Neural cell (in vitro differentiated cells): ENCODE measurements around the gene RITA1. TPM values are rescaled to one million over a fixed set of nuclear protein-coding genes. Genes with fewer than 3 reads are reported as not detected.

Experiments used
- H2AFZ ChIP-seq: fragments of 200-600, 300-800 bp; sonication (generic), shearing (Covaris generic); 2 replicates; pipeline ENCODE4 v1.6.0; 2014; ENCODE audit warnings: low read depth, mild to moderate bottlenecking, antibody characterized with exemption, low read length, moderate library complexity
- H3F3A ChIP-seq: fragments of 200-600 bp; shearing (Covaris generic); 2 replicates; pipeline ENCODE4 v1.6.1; 2016; ENCODE audit warnings: mild to moderate bottlenecking, moderate library complexity, mixed read lengths, antibody characterized with exemption, low read length; ENCODE audit not compliant: insufficient read depth, poor library complexity, severe bottlenecking
- H3K27ac ChIP-seq: fragments of 200-600, 300-800 bp; sonication (generic), shearing (Covaris generic); 2 replicates; pipeline ENCODE4 v1.5.1; 2014; ENCODE audit warnings: mild to moderate bottlenecking, low read length, moderate library complexity
- H3K27me3 ChIP-seq: fragments of 300-800, 200-600 bp; sonication (generic), shearing (Covaris generic); 2 replicates; pipeline ENCODE4 v1.6.0; 2014; ENCODE audit warnings: mild to moderate bottlenecking, low read depth, low read length, moderate library complexity; ENCODE audit not compliant: insufficient read depth
- H3K36me3 ChIP-seq: fragments of 300-800, 200-600 bp; sonication (generic), shearing (Covaris generic); 2 replicates; pipeline ENCODE4 v1.5.1; 2014; ENCODE audit warnings: mild to moderate bottlenecking, antibody characterized with exemption, low read length, moderate library complexity; ENCODE audit not compliant: insufficient read depth
- H3K4me2 ChIP-seq: fragments of 300-800, 200-600 bp; sonication (generic), shearing (Covaris generic); 2 replicates; pipeline ENCODE4 v1.6.0; 2014; ENCODE audit warnings: mild to moderate bottlenecking, low read length
- H3K4me3 ChIP-seq: fragments of 300-800, 200-600 bp; sonication (generic), shearing (Covaris generic); 2 replicates; pipeline ENCODE4 v1.5.1; 2014; ENCODE audit warnings: mild to moderate bottlenecking, low read length, moderate library complexity
- H3K79me2 ChIP-seq: fragments of 200-600 bp; shearing (Covaris generic); replicated peaks from 2 replicates; pipeline ENCODE4 v1.6.0; 2014; ENCODE audit warnings: mild to moderate bottlenecking, low read length, moderate library complexity; ENCODE audit not compliant: insufficient read depth
- H3K9ac ChIP-seq: fragments of 300-800, 200-600 bp; sonication (generic), shearing (Covaris generic); 2 replicates; pipeline ENCODE4 v1.6.1; 2016; ENCODE audit warnings: mild to moderate bottlenecking, low read length, mixed read lengths
- H3K9me2 ChIP-seq: fragments of 200-600 bp; shearing (Covaris generic); 2 replicates; pipeline ENCODE4 v1.6.1; 2016; ENCODE audit warnings: mild to moderate bottlenecking, low read length, mixed read lengths; ENCODE audit not compliant: insufficient read depth
- H3K9me3 ChIP-seq: fragments of 200-600, 300-800 bp; sonication (generic), shearing (Covaris generic); 2 replicates; pipeline ENCODE4 v1.6.1; 2016; ENCODE audit warnings: mild to moderate bottlenecking, mixed run types, low read length, moderate library complexity, mixed read lengths
- H4K20me1 ChIP-seq: fragments of 200-600 bp; shearing (Covaris generic); 2 replicates; pipeline ENCODE4 v1.6.1; 2016; ENCODE audit warnings: mild to moderate bottlenecking, mixed run types; ENCODE audit not compliant: insufficient read depth
- EP300 ChIP-seq: fragments of 450-650 bp; conservative IDR thresholded peaks from 2 replicates; pipeline ENCODE4 v1.6.1; 2014; ENCODE audit warnings: antibody characterized with exemption, mild to moderate bottlenecking, moderate library complexity; ENCODE audit not compliant: poor library complexity, severe bottlenecking
- EZH2 ChIP-seq: fragments of 200-600, 300-800 bp; shearing (Covaris generic), sonication (generic); IDR thresholded peaks from 2 replicates; pipeline ENCODE4 v1.6.1; 2014; ENCODE audit warnings: antibody characterized with exemption, low read length, borderline replicate concordance, mild to moderate bottlenecking; ENCODE audit not compliant: insufficient read depth, poor library complexity, severe bottlenecking
- MXI1 ChIP-seq: fragments of 450-650 bp; conservative IDR thresholded peaks from 2 replicates; pipeline ENCODE4 v1.6.1; 2014; ENCODE audit warnings: antibody characterized with exemption, mild to moderate bottlenecking; ENCODE audit not compliant: poor library complexity, severe bottlenecking
- POLR2AphosphoS5 ChIP-seq: IDR thresholded peaks from 2 replicates; pipeline ENCODE4 v1.6.1; 2012
- RAD21 ChIP-seq: fragments of 450-650 bp; conservative IDR thresholded peaks from 2 replicates; pipeline ENCODE4 v1.6.1; 2014; ENCODE audit warnings: antibody characterized with exemption, mild to moderate bottlenecking, moderate library complexity
- SMC3 ChIP-seq: fragments of 450-650 bp; conservative IDR thresholded peaks from 2 replicates; pipeline ENCODE4 v1.6.1; 2014; ENCODE audit warnings: antibody characterized with exemption, mild to moderate bottlenecking, moderate library complexity; ENCODE audit not compliant: poor library complexity
- TAF1 ChIP-seq: IDR thresholded peaks from 2 replicates; pipeline ENCODE4 v1.6.1; 2012; ENCODE audit warnings: low read depth
- polyA plus RNA-seq: library from polyadenylated mRNA; depleted of rRNA; stranded (reverse); fragments of >200 nt; gene quantifications from 2 replicates; pipeline ENCODE4 v1.2.3, GENCODE V29; 2014
- TF ChIP-seq, protein P1 (sequence below): IDR thresholded peaks from 2 replicates; pipeline ENCODE4 v1.6.1; 2012; ENCODE audit warnings: borderline replicate concordance
- TF ChIP-seq, protein P2 (sequence below): fragments of 450-650 bp; IDR thresholded peaks from 2 replicates; pipeline ENCODE4 v1.5.1; 2014; ENCODE audit warnings: antibody characterized with exemption, mild to moderate bottlenecking, moderate library complexity; ENCODE audit not compliant: poor library complexity, severe bottlenecking

RITA1 gene
- polyA plus RNA-seq, 1 donor from 2014 or later: 23.3 TPM

DNA sequence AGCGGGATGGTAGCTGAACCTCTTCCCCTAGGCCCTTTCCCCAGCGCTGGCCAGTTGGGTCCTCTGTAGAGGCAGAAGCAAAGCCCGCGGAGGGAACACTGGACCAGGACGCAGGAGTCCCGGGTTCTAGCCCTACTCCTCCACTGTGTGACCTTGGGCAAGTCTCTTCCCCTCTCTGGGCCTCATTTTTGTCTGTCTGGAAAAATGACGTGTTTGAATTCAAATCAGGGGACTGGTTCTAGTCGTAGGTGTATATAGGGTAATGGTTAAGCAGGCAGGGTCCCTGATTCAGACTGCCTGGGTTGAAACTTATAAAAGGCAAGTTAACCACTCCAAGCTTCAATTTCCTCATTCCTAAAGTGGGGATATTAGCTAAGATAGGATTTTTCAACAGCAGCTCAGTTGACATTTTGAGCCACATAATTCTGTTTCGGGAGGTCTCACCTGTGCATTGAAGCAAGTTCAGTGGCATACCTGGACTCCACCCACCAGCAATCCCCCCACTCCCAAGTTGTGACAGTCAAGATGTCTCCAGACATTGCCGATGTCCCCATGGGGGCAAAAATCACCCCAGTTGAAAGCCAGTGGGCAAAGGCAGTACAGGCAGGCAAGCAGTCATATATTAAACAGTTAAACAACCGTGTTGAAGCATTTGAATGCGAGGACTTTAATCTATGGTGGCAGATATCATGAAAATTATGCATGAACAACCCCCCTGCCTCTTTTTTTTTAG, 36.6 kb downstream of the RITA1 start:
- no peaks in the 10 kb centered on the region for H3F3A ChIP-seq
- H3K9me3 ChIP-seq: no peaks in the 10 kb centered on the region
- H2AFZ ChIP-seq: no peak overlapping the region
- peak overlapping the region; percentile 74 for H3K4me3 ChIP-seq
- no peaks in the 10 kb centered on the region for H3K9me2 ChIP-seq
- H3K27ac ChIP-seq: no peak overlapping the region
- no peaks in the 10 kb centered on the region for H3K36me3 ChIP-seq
- H3K79me2 ChIP-seq: no peaks in the 10 kb centered on the region
- no peaks in the 10 kb centered on the region for H4K20me1 ChIP-seq
- TF ChIP-seq POLR2AphosphoS5 (no peak), EZH2 (no peak), MXI1 (no peak)
- H3K4me2 ChIP-seq: peak overlapping the region; percentile 51
- peak overlapping the region; percentile 65 for H3K9ac ChIP-seq
- no peaks in the 10 kb centered on the region for H3K27me3 ChIP-seq

DNA sequence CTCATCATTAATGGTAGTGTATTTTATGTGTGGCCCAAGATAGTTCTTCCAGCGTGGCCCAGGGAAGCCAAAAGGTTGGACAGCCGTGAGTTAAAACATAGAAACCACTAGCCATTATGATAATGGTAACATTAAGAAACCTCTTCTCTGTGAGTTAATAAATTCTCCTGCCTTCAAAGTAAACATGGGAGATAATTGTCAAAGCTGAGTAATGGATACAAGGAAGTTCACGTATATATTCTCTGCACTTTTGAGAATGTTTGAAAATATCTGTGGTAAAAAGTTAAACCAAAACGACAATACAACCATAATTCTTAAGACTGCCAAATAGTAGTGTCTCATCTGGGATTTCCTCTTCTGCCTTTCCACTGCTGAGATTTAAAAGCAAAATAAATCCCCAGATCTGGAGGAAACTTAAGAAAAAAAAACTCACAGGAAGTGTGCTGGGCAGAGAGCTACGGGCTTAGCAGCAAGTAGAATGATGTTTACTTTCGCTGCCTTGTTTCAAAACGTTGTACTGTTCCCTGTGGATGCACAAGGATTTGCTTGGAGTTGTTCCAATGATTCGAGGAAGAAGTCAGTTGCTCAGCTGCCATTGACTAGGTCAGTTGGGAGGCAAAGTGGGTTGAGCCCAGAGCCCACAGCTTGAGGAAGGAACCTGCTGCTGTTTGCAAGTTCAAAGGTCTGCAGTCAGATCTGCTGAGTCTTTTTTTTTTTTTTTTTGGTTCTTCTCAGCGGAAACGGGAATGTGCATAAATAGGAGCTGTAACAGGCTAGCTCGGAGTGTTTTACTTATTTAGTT, 37.4 kb downstream of the RITA1 start:
- Histone ChIP-seq H4K20me1 (no peaks in the 10 kb centered on the region), H3K4me2 (no peak overlapping the region), H3K4me3 (no peak overlapping the region), H3K9ac (no peak overlapping the region), H3F3A (no peaks in the 10 kb centered on the region), H3K9me2 (no peaks in the 10 kb centered on the region), H3K27ac (no peak overlapping the region), H2AFZ (no peak overlapping the region), H3K36me3 (no peaks in the 10 kb centered on the region), H3K9me3 (no peaks in the 10 kb centered on the region), H3K79me2 (no peaks in the 10 kb centered on the region), H3K27me3 (no peaks in the 10 kb centered on the region)
- TF ChIP-seq EZH2: no peak
- no peak for TF ChIP-seq MXI1

GRCh38 chr12:113224955-113225354, 39.4 kb downstream of the RITA1 start:
- H3K27me3 ChIP-seq: no peaks in the 10 kb centered on the region
- TF ChIP-seq EP300: no peak
- TF ChIP-seq POLR2AphosphoS5: no peak
- TF ChIP-seq TAF1: no peak
- TF ChIP-seq SMC3: no peak
- TF ChIP-seq EZH2: no peak
- TF ChIP-seq, protein P1, sequence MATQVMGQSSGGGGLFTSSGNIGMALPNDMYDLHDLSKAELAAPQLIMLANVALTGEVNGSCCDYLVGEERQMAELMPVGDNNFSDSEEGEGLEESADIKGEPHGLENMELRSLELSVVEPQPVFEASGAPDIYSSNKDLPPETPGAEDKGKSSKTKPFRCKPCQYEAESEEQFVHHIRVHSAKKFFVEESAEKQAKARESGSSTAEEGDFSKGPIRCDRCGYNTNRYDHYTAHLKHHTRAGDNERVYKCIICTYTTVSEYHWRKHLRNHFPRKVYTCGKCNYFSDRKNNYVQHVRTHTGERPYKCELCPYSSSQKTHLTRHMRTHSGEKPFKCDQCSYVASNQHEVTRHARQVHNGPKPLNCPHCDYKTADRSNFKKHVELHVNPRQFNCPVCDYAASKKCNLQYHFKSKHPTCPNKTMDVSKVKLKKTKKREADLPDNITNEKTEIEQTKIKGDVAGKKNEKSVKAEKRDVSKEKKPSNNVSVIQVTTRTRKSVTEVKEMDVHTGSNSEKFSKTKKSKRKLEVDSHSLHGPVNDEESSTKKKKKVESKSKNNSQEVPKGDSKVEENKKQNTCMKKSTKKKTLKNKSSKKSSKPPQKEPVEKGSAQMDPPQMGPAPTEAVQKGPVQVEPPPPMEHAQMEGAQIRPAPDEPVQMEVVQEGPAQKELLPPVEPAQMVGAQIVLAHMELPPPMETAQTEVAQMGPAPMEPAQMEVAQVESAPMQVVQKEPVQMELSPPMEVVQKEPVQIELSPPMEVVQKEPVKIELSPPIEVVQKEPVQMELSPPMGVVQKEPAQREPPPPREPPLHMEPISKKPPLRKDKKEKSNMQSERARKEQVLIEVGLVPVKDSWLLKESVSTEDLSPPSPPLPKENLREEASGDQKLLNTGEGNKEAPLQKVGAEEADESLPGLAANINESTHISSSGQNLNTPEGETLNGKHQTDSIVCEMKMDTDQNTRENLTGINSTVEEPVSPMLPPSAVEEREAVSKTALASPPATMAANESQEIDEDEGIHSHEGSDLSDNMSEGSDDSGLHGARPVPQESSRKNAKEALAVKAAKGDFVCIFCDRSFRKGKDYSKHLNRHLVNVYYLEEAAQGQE: no peak
- no peak for TF ChIP-seq RAD21
- TF ChIP-seq, protein P2, sequence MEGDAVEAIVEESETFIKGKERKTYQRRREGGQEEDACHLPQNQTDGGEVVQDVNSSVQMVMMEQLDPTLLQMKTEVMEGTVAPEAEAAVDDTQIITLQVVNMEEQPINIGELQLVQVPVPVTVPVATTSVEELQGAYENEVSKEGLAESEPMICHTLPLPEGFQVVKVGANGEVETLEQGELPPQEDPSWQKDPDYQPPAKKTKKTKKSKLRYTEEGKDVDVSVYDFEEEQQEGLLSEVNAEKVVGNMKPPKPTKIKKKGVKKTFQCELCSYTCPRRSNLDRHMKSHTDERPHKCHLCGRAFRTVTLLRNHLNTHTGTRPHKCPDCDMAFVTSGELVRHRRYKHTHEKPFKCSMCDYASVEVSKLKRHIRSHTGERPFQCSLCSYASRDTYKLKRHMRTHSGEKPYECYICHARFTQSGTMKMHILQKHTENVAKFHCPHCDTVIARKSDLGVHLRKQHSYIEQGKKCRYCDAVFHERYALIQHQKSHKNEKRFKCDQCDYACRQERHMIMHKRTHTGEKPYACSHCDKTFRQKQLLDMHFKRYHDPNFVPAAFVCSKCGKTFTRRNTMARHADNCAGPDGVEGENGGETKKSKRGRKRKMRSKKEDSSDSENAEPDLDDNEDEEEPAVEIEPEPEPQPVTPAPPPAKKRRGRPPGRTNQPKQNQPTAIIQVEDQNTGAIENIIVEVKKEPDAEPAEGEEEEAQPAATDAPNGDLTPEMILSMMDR: no peak
- TF ChIP-seq MXI1: no peak
- H3K4me2 ChIP-seq: no peak overlapping the region
- no peaks in the 10 kb centered on the region for H3K9me3 ChIP-seq
- no peaks in the 10 kb centered on the region for H3K9me2 ChIP-seq
- no peak overlapping the region for H3K4me3 ChIP-seq
- H3F3A ChIP-seq: no peaks in the 10 kb centered on the region
- H3K27ac ChIP-seq: no peak overlapping the region
- no peaks in the 10 kb centered on the region for H3K36me3 ChIP-seq
- no peak overlapping the region for H2AFZ ChIP-seq
- no peaks in the 10 kb centered on the region for H3K79me2 ChIP-seq
- no peaks in the 10 kb centered on the region for H4K20me1 ChIP-seq
- no peak overlapping the region for H3K9ac ChIP-seq
